OCI-LY3 (cell line): ENCODE results near the gene TPX2.
A peak's percentile ranks its signal among the peaks of the same experiment; 100 is the strongest.

Source experiments
- H2AFZ ChIP-seq: fragments of 200-600, 300-600 bp; shearing (Covaris generic); 2 replicates; pipeline ENCODE4 v1.6.0; 2014; ENCODE audit warnings: antibody characterized with exemption, low read depth, low read length
- H3K27ac ChIP-seq: fragments of 200-600, 300-600 bp; sonication (generic); 2 replicates; pipeline ENCODE4 v1.5.1; 2014; ENCODE audit warnings: mild to moderate bottlenecking, low read length, moderate library complexity, mixed read lengths
- H3K27me3 ChIP-seq: fragments of 200-600, 300-600 bp; sonication (generic); 2 replicates; pipeline ENCODE4 v1.6.1; 2014; ENCODE audit warnings: low read depth, low read length, mixed read lengths
- H3K36me3 ChIP-seq: fragments of 200-600, 300-600 bp; sonication (generic); replicated peaks from 2 replicates; pipeline ENCODE3; 2014; ENCODE audit warnings: low read depth, low read length, mixed read lengths
- H3K4me1 ChIP-seq: fragments of 300-600, 200-600 bp; sonication (generic); 2 replicates; pipeline ENCODE4 v1.6.1; 2014; ENCODE audit warnings: low read length, mixed read lengths
- H3K4me2 ChIP-seq: fragments of 200-600, 300-600 bp; sonication (generic); 2 replicates; pipeline ENCODE4 v1.6.1; 2014; ENCODE audit warnings: low read length, mixed read lengths
- H3K4me3 ChIP-seq: fragments of 300-600, 200-600 bp; sonication (generic); 2 replicates; pipeline ENCODE4 v1.5.1; 2014; ENCODE audit warnings: antibody characterized with exemption, mild to moderate bottlenecking, low read length, moderate library complexity
- H3K79me2 ChIP-seq: fragments of 300-600, 200-600 bp; shearing (Covaris generic); 2 replicates; pipeline ENCODE4 v1.6.1; 2014; ENCODE audit warnings: mild to moderate bottlenecking, low read length, mixed read lengths
- H3K9ac ChIP-seq: fragments of 300-600, 200-600 bp; shearing (Covaris generic); 2 replicates; pipeline ENCODE4 v1.6.0; 2014; ENCODE audit warnings: mild to moderate bottlenecking, low read length, moderate library complexity
- H3K9me3 ChIP-seq: fragments of 200-600, 300-600 bp; shearing (Covaris generic); 2 replicates; pipeline ENCODE4 v1.6.1; 2014; ENCODE audit warnings: low read length, mixed read lengths; ENCODE audit not compliant: insufficient read depth
- H4K20me1 ChIP-seq: fragments of 200-600, 300-600 bp; sonication (generic); 2 replicates; pipeline ENCODE4 v1.6.1; 2016; ENCODE audit warnings: low read length, mixed read lengths; ENCODE audit not compliant: insufficient read depth
- CTCF ChIP-seq: fragments of 200-600, 300-600 bp; sonication (generic); IDR thresholded peaks from 2 replicates; pipeline ENCODE4 v1.5.1; 2014; ENCODE audit warnings: antibody characterized with exemption, low read length, low read depth
- EZH2phosphoT487 ChIP-seq: fragments of 200-600 bp; shearing (Covaris generic); IDR thresholded peaks from 2 replicates; pipeline ENCODE4 v1.6.1; 2018; ENCODE audit warnings: antibody characterized with exemption, mixed run types, low read depth

TPX2 gene

GRCh38 chr20:31699801-31700728 lies 39.0 kb upstream of the TPX2 start:
- peaks cover 35% of the 10 kb centered on the region for H4K20me1 ChIP-seq
- H3K9me3 ChIP-seq: no peaks in the 10 kb centered on the region
- no peak overlapping the region for H2AFZ ChIP-seq
- H3K9ac ChIP-seq: no peak overlapping the region
- peaks cover 27% of the 10 kb centered on the region for H3K4me1 ChIP-seq
- H3K36me3 ChIP-seq: peaks cover 33% of the 10 kb centered on the region
- no peaks in the 10 kb centered on the region for H3K27me3 ChIP-seq
- TF ChIP-seq CTCF (no peak), EZH2phosphoT487 (no peak)
- H3K4me2 ChIP-seq: peak overlapping the region; percentile 66
- H3K4me3 ChIP-seq: no peak overlapping the region
- H3K27ac ChIP-seq: peak overlapping the region; percentile 33; the same call in 1 of the 2 replicates
- H3K79me2 ChIP-seq: peaks cover 66% of the 10 kb centered on the region

DNA sequence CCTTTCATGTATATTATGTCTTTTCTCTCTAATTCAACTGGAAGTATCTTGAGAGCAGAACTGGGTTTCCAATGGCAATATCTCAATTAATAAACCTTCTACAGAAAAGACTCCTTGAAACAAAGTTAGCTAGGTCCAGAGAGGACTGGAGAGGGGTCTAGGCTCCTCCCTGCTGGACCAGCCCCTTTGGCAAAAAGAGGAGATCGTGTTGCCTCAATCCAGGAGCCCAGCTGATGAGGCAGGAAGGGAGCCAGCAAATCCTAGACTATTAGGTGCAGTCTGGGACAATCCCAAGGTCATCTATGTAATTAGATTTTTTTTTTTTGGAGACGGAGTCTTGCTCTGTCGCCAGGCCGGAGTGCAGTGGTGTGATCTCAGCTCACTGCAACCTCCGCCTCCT lies 38.3 kb upstream of the TPX2 start:
- H3K79me2 ChIP-seq: peaks cover 73% of the 10 kb centered on the region
- H3K9me3 ChIP-seq: no peaks in the 10 kb centered on the region
- H3K4me1 ChIP-seq: peaks cover 34% of the 10 kb centered on the region
- H3K36me3 ChIP-seq: peaks cover 37% of the 10 kb centered on the region
- H3K27ac ChIP-seq: no peak overlapping the region
- no peaks in the 10 kb centered on the region for H3K27me3 ChIP-seq
- no peak overlapping the region for H3K9ac ChIP-seq
- no peak overlapping the region for H2AFZ ChIP-seq
- peaks cover 36% of the 10 kb centered on the region for H4K20me1 ChIP-seq
- TF ChIP-seq CTCF (no peak), EZH2phosphoT487 (no peak)
- H3K4me3 ChIP-seq: no peak overlapping the region
- no peak overlapping the region for H3K4me2 ChIP-seq

- H2AFZ ChIP-seq: no peak overlapping the region
- no peak overlapping the region for H3K4me3 ChIP-seq
- H3K36me3 ChIP-seq: peaks cover 35% of the 10 kb centered on the region
- H3K9me3 ChIP-seq: no peaks in the 10 kb centered on the region
- peaks cover 73% of the 10 kb centered on the region for H3K79me2 ChIP-seq
- TF ChIP-seq CTCF: no peak
- H3K4me1 ChIP-seq: peaks cover 43% of the 10 kb centered on the region
- H3K27ac ChIP-seq: no peak overlapping the region
- H3K27me3 ChIP-seq: no peaks in the 10 kb centered on the region
- no peak overlapping the region for H3K4me2 ChIP-seq
- H3K9ac ChIP-seq: no peak overlapping the region
- peaks cover 37% of the 10 kb centered on the region for H4K20me1 ChIP-seq
Observed at GRCh38 chr20:31701591-31701990, 37.5 kb upstream of the TPX2 start.

GRCh38 chr20:31704225-31705119 lies 34.6 kb upstream of the TPX2 start:
- H3K9me3 ChIP-seq: no peaks in the 10 kb centered on the region
- H4K20me1 ChIP-seq: peaks cover 51% of the 10 kb centered on the region
- H3K79me2 ChIP-seq: peaks cover 75% of the 10 kb centered on the region
- H3K4me3 ChIP-seq: no peak overlapping the region
- H3K4me1 ChIP-seq: peaks cover 53% of the 10 kb centered on the region
- no peaks in the 10 kb centered on the region for H3K27me3 ChIP-seq
- no peak overlapping the region for H3K27ac ChIP-seq
- no peak overlapping the region for H3K9ac ChIP-seq
- TF ChIP-seq EZH2phosphoT487: no peak
- no peak for TF ChIP-seq CTCF
- H2AFZ ChIP-seq: no peak overlapping the region
- no peak overlapping the region for H3K4me2 ChIP-seq
- H3K36me3 ChIP-seq: peaks cover 50% of the 10 kb centered on the region
